ENCODE measurements around the gene SLC4A4.

SLC4A4 gene

DNA sequence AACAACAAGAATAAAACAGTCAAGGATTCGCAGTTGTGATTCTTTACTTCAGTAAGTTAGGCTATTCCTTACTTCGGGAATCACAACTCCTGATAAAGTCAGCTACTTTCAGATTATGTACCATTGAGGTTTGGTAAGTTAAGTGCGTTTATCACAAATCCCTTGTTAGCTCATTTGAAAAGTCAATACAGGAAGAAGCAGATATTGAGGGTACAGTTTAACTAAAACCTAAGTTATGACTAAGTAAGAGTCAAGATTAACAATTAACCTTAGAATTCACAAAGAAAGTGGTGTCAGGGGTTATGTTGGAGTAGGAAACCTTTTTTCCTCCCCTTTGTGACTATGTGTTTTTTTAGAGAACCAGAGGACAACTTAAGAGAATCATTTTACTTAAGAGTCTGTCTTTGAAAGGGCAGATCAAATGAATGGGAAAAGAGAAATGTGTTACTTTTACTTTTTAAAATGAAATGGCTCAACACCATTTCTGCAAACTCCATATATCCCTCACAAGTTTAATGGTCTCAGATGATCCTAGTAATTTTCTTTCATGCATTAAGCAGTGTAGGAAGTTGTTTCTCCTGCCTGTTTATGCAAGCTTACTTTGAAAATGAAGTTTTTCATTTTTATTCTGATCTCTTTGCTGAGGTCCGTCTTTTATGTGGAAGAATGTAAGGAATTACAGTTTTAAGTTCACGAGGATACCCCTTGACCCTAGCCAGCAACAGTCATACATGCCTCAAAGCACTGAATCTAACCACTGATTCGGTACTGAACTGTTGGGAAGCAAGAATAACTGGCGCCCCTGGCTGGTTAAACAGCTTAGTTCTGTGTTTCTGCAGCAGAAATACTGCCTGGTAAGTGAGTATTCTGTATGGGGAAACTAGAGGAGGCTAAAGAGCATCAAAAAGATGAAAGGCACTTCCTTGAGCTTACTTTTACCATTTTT is 211.7 kb downstream of the SLC4A4 start:
- no peak for DNase-seq

DNA sequence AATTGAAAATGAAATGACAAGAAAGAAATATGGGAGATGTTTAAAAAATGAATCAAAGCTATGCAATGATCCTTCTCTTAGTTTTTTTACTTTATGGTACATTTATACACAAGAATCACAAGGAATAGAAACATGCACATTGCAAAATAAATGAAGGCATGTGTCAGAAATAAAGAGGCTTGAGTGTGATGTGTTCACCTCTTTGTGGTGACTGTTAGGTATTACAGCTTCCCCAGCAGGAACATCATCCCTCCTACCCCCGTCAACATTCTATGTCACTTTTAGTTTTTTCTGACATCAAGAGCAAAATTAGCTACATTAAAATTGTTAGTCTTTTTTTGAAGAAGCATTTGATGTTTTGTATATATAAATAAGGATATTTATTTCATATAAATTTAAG is 214.8 kb downstream of the SLC4A4 start:
- no peak for DNase-seq

- DNase-seq: no peak
These were observed 215.2 kb downstream of the SLC4A4 start for GRCh38 chr4:71554025-71554424.

DNA sequence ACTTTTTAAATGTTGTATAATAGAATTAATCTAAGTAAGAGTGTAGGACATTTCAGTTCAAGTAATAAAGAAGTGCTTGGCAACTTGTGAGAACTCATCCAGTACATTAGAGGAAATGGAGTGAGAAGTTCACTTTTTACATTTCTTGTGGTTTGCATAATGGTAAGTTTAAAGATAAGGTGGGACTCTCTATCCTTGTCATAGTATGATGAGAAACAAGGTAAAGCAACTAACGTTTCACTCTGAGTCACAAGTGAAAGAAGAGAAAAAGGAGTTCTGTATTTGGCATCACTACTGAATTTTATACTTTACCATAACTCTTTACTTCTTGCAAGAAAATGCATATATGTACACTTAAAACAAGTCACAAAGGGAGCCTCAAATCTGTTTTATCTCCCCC is 219.4 kb downstream of the SLC4A4 start:
- no peak for DNase-seq

- DNase-seq: no peak
These were observed 221.2 kb downstream of the SLC4A4 start for GRCh38 chr4:71559957-71560571.

DNA sequence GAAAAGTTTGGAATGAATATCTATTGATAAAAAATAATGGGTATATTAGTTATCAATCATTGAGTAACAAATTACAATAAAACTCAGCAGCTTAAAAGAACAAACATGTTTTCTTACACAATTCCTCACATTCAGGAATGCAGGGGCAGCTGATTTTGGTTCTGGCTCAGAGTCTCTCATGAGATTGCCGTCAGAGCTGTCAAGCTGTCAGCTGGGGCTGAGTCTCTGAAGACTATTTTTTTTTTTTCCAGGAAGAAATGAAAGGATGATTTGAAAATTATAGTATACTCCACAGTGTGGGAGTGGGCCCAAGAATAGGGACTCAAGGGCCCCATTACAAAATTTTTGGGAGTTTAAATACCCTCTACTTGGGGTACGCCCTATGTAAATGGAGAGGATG is 226.0 kb downstream of the SLC4A4 start:
- DNase-seq: no peak

- DNase-seq: no peak
These were observed 228.0 kb downstream of the SLC4A4 start for GRCh38 chr4:71566856-71567255.

DNA sequence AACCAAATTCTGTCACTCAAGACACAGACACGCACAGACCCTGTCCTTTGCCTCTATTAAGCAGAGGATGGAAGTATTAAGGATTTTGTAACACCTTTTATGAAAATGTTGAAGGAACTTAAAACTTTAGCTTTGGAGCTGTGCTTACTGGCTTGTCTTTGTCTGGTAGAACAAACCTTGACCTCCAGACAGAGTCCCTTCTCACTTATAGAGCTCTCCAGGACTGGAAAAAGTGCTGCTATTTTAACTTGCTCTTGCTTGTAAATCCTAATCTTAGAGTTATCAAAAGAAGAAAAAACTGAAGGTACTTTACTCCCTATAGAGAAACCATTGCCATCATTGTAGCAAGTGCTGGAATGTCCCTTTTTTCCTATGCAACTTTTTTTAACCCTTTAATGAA is 229.3 kb downstream of the SLC4A4 start:
- no peak for DNase-seq

GRCh38 chr4:71570492-71570891 is 231.7 kb downstream of the SLC4A4 start:
- DNase-seq: no peak

DNA sequence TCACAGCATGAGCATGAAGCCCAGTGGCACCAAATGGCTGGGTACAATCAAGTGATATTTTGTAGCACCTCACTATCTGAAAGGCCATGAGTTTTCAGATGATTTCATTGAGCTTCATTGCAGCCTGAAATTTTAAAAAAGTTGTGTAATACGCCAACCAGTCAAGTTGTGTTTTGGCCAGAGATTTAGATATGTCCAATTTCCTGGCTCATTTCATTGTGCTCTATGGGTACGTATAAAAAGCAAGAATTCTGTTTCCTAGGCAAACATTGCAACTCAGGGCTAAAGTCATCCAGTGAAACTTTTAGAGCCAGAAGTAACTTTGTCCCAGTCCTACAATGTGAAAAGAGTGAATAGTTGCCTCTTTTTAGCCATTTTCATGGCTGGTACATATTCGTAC is 232.5 kb downstream of the SLC4A4 start:
- no peak for DNase-seq

DNA sequence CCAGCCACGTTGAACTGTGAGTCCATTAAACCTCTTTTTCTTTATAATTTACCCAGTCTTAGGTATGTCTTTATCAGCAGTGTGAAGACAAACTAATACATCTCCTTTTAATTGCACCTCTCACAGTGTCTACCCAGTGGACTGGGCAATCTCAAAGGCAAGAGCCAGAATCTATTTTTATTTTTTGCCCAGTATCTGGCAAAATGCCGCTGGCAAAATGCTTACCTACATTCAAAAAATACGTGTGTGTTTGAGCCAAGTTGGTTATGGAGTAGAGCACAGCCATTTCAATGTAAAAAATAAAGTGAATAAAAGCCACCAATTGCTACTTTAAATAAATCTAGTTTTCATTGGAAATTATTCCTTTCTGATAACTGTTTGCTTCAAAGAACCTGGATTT is 245.2 kb downstream of the SLC4A4 start:
- no peak for DNase-seq

GRCh38 chr4:71584585-71584984 is 245.8 kb downstream of the SLC4A4 start:
- no peak for DNase-seq

DNA sequence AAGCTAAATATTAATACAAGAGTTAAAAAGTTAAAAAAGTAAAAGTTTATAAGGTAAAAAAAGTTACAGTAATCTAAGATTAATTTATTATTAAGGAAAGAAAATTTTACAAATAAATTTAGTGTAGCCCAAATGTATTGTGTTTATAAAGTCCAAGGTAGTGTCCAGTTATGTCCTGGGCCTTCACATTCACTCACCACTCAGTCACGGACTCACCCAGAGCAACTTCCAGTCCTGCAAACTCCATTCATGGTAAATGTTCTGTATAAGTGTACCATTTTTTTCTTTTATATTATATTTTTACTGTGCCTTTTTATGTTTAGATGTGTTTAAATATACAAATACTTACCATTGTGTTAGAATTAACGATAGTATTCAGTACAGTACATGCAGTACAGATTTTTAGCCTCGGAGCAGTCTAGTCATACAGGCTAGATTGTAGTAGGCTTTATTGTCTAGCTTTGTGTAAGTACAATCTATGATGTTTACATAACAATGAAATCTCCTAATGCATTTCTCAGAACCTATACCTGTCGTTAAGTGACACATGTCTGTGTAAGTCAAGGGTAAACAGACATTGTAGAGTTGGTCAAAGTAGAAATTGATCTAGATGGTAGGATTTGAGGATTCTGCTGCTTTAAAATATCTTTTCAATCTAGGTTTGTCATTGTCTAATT is 247.4 kb downstream of the SLC4A4 start:
- no peak for DNase-seq

DNA sequence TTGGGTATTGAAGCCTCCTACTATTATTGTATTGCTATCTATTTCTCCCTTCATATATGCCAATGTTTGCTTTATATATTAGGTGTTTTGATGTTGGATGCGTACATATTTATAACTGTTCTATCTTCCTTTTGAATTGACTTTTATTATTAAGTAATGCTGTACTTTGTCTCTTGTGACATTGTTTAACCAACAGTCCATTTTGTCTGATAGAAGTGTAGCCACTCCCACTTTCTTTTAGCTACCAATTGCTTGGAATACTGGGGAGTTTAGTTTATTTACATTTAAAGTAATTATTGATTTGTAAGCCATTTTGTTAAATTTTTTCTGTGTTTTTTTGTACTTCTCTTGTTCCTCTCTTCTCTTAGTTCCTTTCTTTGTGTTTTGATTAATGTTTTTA is 249.2 kb downstream of the SLC4A4 start:
- DNase-seq: no peak

DNA sequence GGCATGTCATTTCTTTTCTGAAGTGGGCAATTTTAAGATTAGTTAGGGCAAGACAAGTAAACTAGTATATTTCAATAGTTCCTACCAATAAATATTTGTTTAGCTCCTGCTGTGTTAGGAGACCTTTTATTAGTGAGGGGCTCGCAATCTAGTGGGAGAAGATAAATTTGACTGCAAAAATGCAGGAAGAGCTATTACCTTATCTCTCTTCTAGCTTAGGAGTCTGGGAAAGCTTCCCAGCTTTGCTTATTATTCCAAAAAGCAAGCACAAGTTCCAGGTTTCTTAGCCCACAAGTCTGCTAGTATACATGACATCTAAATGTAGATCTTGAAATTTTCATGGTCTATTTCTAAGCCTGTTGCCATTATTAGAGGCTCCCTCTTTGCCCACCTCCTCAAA is 254.0 kb downstream of the SLC4A4 start:
- no peak for DNase-seq

DNA sequence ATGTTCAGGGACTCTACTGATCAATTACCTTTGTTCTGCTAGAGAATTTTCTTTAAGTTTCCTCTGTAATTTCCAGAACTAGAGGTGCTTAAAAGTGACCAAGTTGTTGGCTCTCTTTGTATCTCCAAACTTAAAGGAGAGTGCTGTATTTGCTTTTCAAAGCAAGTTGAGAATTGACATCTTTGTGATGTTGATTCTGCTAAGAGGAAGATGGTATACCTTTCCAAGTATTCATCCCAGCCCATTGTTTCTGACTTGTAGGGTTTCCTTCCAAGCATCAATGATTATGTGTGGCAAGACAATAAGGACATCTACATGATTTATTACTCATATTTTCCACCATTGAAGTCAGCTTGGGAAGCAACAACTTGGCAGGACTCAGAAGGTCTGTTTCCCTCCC is 254.5 kb downstream of the SLC4A4 start:
- no peak for DNase-seq

- DNase-seq: peak; percentile 86
These were observed 256.8 kb downstream of the SLC4A4 start for GRCh38 chr4:71595576-71596108.

DNA sequence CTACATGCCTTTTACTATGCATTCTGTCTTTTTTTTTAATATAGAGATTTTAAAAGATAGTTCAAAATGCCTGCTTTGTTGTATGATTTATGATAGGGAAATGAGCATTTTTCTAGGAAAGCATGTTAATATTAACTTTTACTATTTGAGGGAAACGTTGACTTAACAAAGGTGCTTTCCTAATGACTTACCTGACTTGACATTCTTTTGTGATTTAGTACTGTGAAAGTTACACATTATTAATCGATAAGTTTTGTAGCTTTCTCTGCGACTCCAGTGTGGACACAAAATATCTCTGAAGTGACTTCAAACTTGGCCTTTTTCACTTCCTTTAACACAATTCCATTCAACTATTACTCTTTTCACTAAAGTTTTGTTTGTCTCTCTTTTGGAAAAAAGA is 260.8 kb downstream of the SLC4A4 start:
- no peak for DNase-seq

GRCh38 chr4:71602289-71602900 is 263.6 kb downstream of the SLC4A4 start:
- DNase-seq: no peak

DNA sequence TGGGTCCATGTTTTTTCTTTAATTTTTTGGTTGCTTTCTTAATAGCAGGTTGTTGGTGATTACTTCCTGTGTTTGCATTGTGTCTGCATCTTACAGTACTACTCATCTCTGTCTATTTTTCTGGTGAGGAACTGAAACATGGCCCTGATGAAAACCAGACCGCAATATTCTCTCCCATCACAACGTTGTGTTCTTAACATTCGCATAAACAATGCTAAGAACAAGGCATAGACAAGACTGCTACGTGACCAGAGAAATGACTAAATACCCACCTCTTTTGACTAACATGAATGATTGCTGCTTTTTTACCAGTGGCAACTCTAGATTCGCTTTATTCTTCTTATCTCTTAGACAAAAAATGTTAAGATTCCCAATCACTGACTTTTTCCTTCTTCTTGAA is 266.0 kb downstream of the SLC4A4 start:
- no peak for DNase-seq

DNA sequence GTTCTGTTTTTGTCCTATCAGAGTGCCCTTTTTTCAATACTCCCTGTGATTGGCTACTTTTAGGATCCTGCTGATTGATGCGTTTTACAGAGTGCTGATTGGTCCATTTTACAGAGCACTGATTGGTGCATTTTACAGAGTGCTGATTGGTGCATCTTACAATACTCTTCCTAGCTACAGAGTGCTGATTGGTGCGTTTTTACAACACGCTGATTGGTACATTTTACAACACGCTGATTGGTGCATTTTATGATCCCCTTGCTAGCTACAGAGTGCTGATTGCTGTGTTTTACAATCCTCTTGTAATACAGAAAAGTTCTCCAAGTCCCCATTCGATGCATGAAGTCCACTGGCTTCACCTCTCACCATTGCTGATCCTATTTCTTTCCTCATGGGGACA is 268.3 kb downstream of the SLC4A4 start:
- no peak for DNase-seq

DNA sequence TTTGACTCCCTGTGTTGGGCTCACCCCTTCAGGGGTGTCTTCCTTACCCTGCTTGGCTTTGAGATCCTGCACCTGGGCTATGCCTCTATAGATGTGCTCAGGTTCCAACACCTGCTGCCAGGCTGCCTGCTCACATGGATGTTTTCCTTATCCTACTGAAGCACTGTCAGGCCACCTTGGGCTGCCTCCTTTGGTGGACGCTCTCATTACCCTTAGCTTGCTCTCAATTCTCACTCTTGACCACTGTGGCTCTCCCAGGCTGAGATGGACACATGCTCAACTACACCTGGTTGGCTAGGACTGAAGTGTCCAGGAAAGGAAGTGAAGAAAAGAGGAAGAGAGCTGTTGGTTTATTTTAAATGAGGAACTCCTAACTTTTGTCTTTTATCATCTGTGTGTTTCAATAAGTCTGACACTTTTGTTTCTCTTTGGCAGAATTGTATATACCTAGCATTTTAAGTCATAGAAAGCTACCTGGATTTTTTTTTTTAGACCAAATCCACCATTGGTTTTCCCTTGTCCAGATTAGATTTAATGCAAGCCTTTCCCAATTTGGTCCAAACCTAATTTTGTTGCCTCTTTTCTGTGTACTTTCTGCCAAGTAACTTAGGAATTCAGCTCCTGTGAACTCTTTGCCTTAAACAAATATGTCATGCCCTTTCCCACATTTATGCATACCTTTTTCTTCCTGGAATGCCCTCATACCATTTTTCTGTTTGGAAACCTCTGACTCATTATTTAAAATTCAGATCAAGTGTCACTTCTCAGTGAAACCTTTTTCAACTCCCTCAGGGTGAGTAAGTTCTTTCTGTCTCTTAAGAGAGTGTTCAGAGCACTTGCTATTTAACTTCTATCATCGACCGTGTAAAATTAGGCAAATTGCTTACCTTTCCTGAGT is 269.2 kb downstream of the SLC4A4 start:
- no peak for DNase-seq

All from NCI-H1092 (cell line).